Measurements from ENCODE around the gene HERPUD1.

DNA sequence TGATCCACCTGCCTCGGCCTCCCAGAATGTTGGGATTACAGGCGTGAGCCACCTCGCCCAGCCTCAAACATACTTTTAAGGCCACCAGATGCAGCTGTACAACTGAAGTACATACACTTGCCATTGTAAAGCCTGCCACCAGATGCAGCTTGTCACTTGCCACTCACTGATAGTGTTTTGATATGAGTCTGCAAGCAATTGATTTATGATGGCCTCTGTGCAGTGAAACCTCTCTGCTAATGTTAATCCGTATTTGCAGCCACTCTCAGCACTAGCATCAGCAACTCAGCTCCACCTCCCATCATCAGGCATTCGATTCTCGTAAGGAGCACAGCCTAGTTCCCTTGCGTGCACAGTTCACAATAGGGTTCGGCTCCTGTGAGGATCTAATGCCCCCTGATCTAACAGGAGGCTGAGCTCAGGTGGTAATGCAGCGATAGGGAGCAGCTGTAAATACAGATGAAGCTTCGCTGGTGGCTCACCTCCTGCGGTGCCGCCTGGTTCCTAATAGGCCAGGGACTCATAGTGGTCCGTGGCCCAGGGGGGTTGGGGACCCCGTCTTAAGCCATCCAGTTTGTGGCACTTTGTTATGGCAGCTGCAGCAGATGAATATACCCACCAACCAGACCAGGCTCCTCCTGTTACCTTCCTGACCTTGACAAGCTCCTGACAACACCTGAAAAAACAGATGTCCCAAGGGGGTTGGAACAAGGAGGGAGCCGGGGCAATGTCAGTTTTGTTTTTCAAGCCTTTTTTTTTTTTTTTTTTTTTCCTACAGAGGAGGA lies 1.3 kb upstream of the HERPUD1 start:
- TF ChIP-seq, protein P1, sequence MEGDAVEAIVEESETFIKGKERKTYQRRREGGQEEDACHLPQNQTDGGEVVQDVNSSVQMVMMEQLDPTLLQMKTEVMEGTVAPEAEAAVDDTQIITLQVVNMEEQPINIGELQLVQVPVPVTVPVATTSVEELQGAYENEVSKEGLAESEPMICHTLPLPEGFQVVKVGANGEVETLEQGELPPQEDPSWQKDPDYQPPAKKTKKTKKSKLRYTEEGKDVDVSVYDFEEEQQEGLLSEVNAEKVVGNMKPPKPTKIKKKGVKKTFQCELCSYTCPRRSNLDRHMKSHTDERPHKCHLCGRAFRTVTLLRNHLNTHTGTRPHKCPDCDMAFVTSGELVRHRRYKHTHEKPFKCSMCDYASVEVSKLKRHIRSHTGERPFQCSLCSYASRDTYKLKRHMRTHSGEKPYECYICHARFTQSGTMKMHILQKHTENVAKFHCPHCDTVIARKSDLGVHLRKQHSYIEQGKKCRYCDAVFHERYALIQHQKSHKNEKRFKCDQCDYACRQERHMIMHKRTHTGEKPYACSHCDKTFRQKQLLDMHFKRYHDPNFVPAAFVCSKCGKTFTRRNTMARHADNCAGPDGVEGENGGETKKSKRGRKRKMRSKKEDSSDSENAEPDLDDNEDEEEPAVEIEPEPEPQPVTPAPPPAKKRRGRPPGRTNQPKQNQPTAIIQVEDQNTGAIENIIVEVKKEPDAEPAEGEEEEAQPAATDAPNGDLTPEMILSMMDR (IDR thresholded peaks at IDR 0.05; ENCODE audit: insufficient read depth, low read length) = no peak
- no peak for TF ChIP-seq POLR2AphosphoS5 (IDR thresholded peaks at IDR 0.05; ENCODE audit: low read depth)

Measured in HL-60 (cell line).